Stimulated activated CD4-positive, alpha-beta T cell treated with anti-CD3 and anti-CD28 coated beads, Interleukin-2, amount 100 ng/mL, for 48 hours (primary cell): ENCODE data around the gene UNC13A.

ENCODE experiments used
- DNase-seq, 2 donors: peaks; one replicate each; pipeline ENCODE4 v3.0.0-alpha.2; 2020

Gene UNC13A

DNA sequence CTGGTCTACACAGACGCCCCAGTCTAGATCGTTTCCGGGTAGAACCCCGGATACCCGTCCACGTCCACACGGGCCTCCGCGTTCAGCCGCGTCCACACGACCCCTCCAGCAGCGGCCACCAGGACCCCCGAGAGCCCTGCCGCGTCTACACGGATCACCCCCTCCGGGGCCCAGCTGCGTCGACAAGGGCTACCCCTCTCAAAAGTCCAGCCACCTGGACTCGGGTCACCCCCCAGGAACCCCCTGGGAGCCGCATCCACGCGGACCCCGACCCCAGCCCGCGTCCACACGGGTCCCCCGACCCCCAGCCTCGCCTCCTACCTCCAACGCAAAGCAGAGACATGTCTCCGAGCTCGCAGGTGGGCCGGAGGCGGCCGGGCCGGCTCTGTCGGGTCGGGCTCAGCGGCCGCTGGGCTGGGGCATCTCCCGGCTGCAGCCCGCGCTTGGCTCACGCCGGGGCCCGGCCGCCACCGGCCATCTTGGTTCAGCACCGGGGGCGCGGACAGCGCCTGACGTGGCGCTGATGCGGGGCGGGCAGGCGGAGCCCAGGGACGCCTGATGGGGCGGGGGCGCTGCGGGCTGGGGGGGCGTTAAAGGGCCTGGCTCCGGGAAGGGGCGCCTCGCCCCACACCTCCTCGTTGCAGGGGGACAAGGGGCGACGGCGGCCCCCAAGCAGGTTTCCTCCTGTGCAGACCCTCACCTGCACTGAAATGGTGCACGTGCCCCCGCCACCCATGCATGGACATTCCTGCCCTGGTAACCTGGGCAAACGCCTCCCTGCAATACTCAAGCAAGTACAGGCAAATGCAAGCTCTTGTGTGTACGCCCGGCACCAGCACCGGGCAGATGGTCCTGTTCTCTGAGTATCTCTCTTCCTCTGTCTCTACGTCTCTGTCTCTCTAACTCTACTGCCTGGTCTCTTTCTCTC is at the start of gene UNC13A:
UNC13A (minus strand) TSS at position 498 of the 928 bp plus-strand sequence; CDS start at position 343, 155 bp downstream.
- DNase-seq, result peak; percentile 42 to 58

DNA sequence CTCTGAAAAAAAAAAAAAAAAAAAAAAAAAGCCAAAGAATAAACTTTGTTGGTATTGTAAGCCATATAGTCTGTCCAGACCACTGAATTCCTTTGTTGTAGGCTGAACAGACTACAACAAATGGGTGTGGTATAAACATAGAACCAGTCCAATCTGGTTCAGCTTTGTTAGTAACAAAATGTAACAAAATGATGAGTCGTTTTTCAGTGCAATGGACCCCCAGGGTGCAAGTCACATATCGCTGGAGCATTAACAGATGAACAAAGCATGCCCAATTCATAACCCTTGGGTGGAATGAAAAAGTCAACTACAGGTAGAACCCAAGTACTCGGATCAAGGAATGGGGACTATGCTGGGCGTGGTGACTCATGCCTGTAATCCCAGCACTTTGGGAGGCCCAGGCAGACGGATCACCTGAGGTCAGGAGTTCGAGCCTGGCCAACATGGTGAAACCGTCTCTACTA is 49.6 kb upstream of the UNC13A start:
- no peak for DNase-seq

DNA sequence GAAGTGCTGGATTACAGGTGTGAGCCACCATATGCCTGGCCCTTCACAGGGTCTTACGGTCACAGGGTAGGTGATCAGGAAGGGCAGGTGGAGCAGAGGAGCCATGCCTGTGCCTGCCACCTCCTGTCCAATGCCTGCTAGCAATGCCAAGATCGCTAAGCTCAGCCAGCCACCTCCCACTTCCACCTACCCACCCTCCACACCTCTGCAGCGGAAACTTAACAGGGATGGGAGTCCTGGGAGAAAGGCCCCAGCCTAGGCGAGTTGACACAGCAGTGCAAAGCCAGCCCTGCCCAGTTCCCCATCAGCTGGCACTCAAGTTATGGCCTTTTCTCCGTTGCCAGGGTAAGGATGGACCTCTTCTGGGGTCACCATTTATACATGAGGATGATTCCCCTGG is 47.3 kb upstream of the UNC13A start:
- DNase-seq, result no peak

DNA sequence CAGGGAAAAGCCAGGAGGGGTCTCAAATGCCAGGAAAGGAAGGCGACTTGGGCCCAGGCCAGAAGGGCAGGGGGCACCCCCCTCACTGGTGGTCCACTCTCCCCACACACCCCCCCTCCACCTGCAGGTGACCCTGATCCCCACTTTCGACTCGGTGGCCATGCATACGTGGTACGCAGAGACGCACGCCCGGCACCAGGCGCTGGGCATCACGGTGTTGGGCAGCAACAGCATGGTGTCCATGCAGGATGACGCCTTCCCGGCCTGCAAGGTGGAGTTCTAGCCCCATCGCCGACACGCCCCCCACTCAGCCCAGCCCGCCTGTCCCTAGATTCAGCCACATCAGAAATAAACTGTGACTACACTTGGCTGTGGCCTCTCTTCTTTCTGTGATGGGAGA is 46.0 kb upstream of the UNC13A start:
- no peak for DNase-seq

DNA sequence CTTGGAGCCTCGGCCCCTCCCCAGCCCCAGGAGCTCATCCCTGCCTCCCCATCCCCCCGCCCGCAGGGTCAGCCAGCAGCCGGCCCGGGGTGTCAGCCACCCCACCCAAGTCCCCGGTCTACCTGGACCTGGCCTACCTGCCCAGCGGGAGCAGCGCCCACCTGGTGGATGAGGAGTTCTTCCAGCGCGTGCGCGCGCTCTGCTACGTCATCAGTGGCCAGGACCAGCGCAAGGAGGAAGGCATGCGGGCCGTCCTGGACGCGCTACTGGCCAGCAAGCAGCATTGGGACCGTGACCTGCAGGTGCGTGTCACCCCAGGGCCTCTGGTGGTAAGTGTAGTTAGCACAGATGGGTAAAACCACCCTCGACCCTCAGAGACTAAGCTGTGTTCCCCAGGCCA is 45.0 kb upstream of the UNC13A start:
- DNase-seq, result no peak

DNA sequence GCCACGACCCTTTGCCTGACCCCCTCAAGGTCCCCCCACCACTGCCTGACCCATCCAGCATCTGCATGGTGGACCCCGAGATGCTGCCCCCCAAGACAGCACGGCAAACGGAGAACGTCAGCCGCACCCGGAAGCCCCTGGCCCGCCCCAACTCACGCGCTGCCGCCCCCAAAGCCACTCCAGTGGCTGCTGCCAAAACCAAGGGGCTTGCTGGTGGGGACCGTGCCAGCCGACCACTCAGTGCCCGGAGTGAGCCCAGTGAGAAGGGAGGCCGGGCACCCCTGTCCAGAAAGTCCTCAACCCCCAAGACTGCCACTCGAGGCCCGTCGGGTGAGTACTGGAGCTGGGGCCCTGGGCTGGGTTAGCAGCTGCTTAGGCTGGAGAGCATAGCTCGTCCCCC is 39.7 kb upstream of the UNC13A start:
- DNase-seq, result no peak

DNA sequence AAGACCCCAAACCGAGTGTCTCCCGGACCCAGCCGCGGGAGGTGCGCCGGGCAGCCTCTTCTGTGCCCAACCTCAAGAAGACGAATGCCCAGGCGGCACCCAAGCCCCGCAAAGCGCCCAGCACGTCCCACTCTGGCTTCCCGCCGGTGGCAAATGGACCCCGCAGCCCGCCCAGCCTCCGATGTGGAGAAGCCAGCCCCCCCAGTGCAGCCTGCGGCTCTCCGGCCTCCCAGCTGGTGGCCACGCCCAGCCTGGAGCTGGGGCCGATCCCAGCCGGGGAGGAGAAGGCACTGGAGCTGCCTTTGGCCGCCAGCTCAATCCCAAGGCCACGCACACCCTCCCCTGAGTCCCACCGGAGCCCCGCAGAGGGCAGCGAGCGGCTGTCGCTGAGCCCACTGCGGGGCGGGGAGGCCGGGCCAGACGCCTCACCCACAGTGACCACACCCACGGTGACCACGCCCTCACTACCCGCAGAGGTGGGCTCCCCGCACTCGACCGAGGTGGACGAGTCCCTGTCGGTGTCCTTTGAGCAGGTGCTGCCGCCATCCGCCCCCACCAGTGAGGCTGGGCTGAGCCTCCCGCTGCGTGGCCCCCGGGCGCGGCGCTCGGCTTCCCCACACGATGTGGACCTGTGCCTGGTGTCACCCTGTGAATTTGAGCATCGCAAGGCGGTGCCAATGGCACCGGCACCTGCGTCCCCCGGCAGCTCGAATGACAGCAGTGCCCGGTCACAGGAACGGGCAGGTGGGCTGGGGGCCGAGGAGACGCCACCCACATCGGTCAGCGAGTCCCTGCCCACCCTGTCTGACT is 39.0 kb upstream of the UNC13A start:
- no peak for DNase-seq

DNA sequence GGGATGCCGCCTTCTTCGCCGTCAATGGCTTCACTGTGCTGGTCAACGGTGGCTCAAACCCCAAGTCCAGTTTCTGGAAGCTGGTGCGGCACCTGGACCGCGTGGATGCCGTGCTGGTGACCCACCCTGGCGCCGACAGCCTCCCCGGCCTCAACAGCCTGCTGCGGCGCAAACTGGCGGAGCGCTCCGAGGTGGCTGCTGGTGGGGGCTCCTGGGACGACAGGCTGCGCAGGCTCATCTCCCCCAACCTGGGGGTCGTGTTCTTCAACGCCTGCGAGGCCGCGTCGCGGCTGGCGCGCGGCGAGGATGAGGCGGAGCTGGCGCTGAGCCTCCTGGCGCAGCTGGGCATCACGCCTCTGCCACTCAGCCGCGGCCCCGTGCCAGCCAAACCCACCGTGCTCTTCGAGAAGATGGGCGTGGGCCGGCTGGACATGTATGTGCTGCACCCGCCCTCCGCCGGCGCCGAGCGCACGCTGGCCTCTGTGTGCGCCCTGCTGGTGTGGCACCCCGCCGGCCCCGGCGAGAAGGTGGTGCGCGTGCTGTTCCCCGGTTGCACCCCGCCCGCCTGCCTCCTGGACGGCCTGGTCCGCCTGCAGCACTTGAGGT is 38.1 kb upstream of the UNC13A start:
- no peak for DNase-seq

DNA sequence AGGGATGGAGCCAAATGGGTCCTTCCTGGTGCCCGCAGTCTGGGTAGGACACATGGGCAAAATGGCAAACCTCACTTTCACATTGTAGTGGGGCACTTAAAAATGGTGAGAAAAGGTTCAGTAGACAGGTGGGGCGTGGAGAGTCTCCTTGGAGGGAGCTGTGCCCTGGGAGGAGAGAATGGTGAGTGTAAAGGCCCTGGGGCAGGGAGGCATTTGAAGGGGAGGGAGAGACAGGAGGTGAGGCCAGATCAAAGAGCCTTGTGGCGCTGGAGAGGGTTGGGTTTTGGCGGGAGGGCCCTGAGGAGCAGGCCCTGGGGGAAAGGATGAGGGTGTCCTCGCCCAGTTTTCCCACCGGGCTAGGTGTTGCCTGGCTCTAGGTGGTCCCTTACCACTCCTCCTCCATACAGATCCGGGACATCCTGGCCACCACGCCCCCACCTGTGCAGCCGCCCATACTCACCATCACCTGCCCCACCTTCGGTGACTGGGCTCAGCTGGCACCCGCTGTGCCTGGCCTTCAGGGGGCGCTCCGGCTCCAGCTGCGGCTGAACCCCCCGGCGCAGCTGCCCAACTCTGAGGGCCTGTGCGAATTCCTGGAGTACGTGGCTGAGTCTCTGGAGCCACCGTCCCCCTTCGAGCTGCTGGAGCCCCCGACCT is 37.4 kb upstream of the UNC13A start:
- DNase-seq, result no peak

DNA sequence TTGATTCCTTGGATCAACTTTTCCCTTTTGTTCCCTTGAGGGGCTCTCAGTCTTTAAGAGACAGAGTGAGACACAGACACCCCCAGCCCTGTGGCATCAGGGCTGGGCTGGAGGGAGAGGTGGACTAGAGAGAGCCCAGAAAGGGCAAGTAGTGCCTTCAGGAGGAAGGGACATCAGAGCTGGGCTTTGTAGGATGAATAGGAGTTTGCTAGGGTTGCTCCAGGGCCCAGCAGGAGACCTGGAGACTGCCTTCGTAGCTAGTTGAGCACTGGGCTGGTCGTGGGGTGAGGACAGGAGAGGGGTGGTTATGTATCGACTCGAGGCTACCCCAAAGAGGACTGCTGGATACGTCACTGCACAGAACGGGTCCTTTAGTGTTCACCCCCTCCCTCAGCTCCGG is 36.5 kb upstream of the UNC13A start:
- no peak for DNase-seq

DNA sequence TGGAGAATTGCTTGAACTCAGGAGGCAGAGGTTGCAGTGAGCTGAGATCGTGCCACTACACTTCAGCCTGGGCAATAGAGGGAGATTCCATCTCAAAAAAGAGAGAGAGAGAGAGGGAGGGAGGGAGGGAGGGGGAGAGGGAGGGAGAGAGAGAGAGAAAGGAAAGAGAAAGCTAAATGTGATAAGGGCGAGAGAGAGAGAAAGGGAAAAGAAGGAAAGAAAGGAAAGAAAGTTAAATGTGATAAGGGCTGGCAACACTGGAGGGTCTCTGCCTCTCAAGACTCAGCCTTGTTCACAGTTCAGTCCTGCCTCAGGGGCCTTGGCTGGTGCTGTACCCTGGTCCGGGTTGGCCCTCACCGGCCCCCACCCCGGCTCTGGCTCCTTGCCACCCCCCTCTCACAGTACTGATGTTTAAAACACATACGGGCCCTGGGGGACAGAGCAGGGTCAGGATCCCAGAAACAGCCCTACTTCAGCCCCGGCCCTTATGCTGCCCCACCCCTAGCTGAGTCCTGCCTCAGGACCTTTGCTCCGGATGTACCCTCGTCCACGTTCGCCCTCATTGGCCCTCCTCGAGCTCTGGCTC is 34.6 kb upstream of the UNC13A start:
- no peak for DNase-seq

DNA sequence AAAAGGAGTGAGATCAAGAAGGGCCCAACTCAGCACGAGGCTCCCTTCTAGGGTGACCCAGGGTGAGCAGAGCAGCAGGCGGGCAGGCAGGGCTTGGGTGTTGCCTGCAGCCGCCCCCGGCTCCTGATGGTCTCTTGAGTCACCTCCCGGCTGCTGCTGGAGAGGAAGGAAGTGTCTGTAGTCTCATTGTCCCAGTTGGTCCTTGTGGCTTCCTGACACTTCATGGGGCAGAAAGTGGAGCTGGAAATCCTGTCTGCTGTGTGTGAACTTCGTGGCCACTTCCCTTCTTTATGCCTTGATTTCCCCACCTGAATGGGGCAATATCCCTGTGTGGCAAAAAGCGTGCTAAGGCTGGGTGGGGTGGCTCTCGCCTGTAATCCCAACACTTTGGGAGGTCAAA is 33.7 kb upstream of the UNC13A start:
- no peak for DNase-seq

DNA sequence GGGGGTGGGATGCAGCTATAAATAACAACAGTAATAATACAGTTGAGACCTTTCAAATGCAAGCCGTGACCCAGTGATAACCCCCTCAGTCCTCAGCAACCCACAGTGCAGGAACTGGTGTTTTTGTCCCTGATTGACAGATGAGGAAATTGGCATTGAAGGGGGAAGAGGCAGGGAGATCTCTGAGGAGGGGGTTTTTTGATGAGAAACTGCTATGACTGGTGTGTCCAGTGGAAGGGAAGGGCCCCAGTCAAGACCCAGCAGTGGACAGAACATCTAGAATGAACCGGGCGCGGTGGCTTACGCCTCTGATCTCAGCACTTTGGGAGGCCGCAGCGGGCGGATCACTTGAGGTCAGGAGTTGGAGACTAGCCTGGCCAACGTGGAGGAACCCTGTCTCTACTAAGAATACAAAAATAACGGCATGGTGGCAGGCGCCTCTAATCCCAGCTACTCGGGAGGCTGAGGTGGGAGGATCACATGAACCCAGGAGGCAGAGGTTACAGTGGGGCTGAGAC is 33.0 kb upstream of the UNC13A start:
- DNase-seq, result no peak

DNA sequence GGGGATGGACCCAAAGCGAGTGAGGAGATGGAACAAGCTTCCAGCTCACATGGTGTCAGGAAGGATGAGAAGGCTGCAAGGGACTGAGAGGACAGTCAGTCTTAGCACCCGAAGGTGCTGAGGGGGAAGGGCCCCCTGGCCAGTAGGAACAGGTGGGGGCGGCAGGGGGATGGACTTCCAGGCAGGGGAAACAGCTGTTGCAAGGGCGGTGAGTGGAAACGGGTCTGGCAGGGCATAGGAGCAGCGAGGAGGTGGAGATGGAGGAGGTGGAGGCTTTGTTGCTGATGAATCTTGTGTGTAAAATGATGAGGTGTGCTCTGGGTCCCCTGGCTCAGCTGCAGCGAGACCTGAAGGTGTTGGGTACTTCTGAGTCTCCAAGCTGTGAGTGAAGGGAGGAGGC is 32.3 kb upstream of the UNC13A start:
- DNase-seq, result no peak

DNA sequence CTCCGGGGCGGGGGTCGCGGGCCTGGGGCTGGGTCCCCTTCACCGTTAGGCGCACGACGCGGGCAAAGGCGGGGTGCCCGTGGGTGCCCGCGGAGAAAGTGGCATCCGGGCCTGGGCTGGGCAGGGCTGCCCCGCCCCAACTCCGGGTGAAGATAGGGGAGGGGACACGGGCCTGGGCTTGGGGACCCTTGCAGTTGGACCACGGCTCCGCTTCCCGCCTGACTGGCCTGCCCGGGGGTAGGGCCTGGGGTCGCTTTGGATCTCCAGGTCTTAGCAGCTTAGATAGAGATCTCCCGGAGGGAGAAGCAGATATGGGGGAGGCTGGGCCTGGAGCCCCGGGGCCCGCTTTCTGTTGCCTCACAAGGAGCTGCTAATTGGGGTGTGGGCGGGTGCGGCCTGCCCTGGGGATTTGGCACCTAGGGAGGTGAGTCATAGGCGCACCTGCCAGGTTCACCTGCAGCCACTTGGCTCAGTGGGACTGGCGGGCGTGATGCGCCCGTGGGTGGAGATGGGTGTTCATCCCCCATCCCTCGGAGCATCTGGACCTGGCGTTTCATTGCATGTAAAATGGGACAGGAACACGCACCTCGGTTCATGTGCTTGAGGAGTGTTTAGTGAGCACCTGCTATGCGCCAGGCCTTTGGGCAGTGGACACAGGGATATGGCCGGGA is 31.7 kb upstream of the UNC13A start:
- DNase-seq, result no peak

DNA sequence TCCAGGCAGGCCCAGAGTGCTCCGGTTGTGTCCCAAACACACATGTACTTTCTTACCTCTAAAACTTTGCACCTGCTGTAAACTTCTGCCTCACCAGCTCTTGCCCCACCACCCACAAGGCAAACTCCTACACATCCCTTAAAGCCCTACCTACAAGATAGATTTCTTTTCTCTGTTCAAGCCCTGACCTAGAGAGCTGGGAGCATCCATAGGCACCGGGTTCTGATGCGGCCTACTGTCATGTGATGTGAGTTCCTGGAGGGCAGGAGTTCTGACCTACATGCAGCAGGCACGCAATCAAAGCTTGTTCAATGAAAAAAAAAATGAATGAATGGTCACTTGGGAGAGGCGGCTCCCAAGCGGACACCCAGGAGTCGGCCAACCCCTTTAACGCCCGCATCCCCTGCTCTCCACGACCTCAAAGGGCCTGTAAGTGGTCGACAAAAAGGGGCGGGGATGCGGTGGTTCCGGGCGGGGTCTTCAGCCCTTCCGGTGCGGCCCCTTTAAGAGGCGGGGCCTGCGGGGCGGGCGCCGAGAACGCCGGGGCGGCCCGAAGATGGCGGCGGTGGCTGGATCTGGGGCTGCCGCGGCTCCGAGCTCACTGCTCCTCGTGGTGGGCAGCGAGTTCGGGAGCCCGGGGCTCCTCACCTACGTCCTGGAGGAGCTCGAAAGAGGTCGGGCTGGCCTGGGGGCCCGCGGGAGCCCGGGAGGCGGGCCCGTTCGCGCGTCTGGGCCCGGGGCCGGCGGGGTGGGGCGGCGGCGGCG is 31.0 kb upstream of the UNC13A start, which contains the start of gene MAP1S:
MAP1S (plus strand) TSS at position 534 of the 765 bp plus-strand sequence; CDS start at position 557, 23 bp downstream.
- DNase-seq, result peak; percentile 61 to 66

DNA sequence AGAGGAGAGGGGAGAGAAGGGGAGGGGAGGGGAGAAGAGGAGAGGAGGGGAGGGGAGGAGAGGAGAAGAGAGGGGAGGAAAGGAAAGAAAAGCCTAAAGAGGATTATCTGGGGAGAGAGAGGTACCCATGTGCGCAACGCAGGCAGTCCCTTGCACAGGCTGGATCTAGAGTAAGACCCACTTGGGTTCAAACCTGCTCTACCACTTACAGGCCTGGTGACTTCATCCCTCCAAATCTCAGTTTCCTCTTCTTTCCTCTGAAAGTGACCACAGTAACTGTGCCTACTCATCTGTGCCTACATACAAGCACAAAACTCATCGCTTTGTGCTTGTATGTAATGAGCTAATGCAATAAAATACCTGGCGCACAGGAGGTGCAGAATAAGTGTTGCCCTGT is 30.4 kb upstream of the UNC13A start:
- no peak for DNase-seq

DNA sequence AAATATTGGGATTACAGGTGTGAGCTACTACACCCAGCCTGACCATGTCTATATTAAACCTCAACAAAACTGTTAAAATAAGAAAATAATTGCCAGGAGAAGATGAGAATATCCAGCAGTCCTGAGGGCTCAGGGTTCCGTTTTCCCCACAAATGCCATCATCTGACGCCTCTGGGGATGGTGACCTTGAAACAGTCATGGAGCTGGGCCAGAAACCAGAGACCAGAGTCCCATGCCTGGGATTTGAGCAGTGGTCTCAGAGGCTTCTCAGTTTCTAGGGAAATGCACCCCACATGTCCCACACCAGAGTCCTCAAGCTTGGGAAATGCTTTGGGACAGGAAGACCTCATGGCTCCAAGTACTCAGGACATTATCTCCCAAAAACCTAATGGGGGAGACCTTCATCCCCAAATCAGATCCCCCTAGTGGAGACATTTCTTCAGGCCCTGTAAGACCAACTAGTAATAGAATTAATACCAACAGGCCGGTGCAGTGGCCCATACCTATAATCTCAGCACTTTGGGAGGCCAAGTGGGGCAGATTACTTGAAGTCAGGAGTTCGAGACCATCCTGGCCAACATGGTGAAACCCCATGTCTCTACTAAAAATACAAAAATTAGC is 28.3 kb upstream of the UNC13A start:
- DNase-seq, result no peak

DNA sequence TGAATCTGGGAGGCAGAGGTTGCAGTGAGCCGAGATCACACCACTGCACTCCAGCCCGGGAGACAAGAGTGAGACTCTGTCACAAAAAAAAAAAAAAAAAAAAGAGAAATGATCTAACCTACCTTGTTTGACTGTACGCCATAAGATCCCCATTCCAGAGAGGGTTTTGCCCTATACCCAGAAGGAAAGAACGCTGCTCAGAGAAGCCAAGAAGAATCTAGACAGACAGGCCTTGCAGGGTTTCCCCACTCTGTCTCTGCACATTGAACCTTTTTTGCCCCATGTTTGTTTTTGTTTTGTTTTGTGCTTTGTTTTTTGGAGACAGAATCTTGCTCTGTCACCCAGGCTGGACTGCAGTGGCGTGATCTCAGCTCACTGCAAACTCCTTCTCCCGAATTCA is 23.7 kb upstream of the UNC13A start:
- no peak for DNase-seq

DNA sequence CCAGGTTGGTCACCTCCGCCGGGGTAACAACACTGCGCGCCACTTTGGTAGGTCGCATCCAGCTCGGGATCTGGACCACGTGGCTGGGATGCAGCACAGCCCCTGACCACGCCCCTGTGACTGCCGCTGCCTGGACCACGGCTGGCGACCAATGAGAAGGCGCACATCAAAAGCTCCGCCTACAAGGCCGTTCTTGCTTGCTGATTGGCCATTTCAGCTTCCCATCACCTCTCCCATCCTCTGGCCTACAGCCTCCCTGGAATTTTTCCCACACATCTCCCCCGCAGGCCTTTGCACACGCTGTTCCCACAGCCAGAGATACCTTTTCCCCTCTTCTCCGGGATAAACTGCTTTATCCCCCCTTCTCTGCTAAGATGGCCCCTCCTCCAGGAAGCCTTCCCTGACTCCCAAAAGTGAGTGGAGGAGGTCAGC is 18.6 kb upstream of the UNC13A start:
- DNase-seq, result no peak
